NT2/D1 (cell line): Measurements from ENCODE around the gene ZNF134.
A peak's percentile ranks its signal among the peaks of the same experiment; 100 is the strongest.

ENCODE experiments used
- DNase-seq: peaks from one replicate; pipeline ENCODE4 v3.0.0-alpha.2; 2011; ENCODE audit warnings: low read depth, low spot score
- H3K27me3 ChIP-seq: 2 replicates; pipeline ENCODE4 v1.6.0; 2011; ENCODE audit warnings: mild to moderate bottlenecking; ENCODE audit not compliant: insufficient read length, insufficient read depth
- H3K36me3 ChIP-seq: 2 replicates; pipeline ENCODE4 v1.6.1; 2011; ENCODE audit warnings: mild to moderate bottlenecking, low read length, mixed read lengths; ENCODE audit not compliant: insufficient read depth, insufficient read length
- H3K4me1 ChIP-seq: 2 replicates; pipeline ENCODE4 v1.5.1; 2011; ENCODE audit not compliant: insufficient read depth, insufficient read length
- H3K4me3 ChIP-seq: 2 replicates; pipeline ENCODE4 v1.5.1; 2011; ENCODE audit warnings: low read depth; ENCODE audit not compliant: insufficient read length
- H3K9ac ChIP-seq: 2 replicates; pipeline ENCODE4 v1.6.0; 2011; ENCODE audit warnings: low read depth; ENCODE audit not compliant: insufficient read length
- H3K9me3 ChIP-seq: 2 replicates; pipeline ENCODE4 v1.5.1; 2011; ENCODE audit warnings: mild to moderate bottlenecking, low read length; ENCODE audit not compliant: insufficient read depth
- SUZ12 ChIP-seq: IDR thresholded peaks from 2 replicates; pipeline ENCODE4 v1.6.1; 2011; ENCODE audit not compliant: insufficient read length, insufficient read depth; ENCODE audit errors: extremely low read depth
- YY1 ChIP-seq: IDR thresholded peaks from 2 replicates; pipeline ENCODE4 v1.6.1; 2011; ENCODE audit not compliant: insufficient read length, insufficient read depth
- ZNF274 ChIP-seq: IDR thresholded peaks from 2 replicates; pipeline ENCODE4 v1.6.1; 2011; ENCODE audit warnings: mild to moderate bottlenecking, low read depth, low read length

ZNF134 gene

DNA sequence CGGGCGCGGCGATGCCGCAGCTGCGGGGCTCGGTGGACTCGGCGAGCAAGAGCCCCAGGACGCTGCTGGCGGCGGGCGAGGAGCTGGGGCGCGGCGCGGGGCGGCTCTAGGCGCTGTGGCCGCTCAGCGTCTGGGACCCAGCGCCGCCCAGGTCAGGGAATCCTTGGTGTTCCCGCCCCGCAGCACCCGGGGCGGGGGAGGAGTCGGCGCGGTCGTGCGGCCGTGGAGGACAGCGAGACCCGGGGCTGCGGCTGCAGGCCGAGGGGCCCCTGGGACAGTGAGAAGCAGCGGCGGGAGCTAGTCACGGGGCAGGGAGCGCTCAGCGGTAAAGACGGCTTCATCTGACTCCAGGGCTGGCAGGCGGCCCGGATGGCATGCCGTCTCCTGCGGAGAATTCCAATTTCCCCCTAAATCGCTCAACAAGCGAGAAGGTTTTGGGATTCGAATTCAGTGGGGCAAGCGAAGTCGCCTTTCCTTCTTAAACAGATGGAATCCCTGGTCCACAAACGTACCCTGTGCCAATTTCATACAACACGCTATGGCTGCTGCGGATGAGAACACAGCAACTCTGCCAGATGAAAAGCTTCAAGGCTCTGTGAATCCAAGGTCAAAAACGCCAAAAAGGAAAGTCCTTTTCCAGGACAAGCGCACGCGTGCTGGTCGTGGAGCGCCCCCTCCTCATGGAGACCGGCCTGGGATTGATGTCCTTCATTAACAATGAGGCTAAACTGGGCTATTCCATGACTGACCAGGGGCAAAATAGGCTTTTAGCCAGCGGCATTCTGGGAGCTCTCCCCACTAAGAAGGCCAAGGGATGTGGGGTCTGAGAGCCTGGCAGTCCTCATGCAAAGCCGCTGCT, 50.5 kb downstream of the ZNF134 start:
- TF ChIP-seq ZNF274 (no peak), SUZ12 (no peak), YY1 (no peak)
- DNase-seq, result peak; percentile 22
- H3K4me3 ChIP-seq, result peak overlapping the region; percentile 34
- no peaks in the 10 kb centered on the region for H3K4me1 ChIP-seq
- peaks cover 12% of the 10 kb centered on the region for H3K27me3 ChIP-seq
- H3K9ac ChIP-seq, result peak overlapping the region; percentile 67
- H3K36me3 ChIP-seq, result no peaks in the 10 kb centered on the region
- no peaks in the 10 kb centered on the region for H3K9me3 ChIP-seq

DNA sequence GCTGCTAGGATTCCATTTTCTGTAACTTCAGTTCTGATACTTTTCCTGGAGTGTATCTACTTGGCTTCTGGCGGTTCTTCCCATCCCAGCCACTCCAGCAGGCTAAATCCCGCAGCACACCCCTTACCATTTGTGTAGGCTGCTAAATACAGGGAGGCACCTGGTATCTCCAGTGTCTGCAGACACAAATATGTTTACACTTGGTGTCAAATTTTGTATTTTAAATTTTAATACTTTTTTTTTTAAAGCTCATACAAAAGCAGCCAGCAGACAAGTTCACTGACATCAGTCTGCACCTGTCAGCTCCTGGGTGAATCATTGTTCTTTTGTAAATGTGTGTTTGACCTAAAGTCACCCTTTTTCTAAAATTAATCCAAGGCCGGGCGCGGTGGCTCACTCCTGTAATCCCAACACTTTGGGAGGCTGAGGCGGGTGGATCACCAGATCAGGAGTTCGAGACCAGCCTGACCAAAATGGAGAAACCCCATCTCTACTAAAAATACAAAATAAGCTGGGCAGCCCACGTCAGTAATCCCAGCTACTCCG, 51.3 kb downstream of the ZNF134 start:
- Histone ChIP-seq H3K36me3 (no peaks in the 10 kb centered on the region), H3K9me3 (no peaks in the 10 kb centered on the region), H3K9ac (no peak overlapping the region), H3K27me3 (peaks cover 9% of the 10 kb centered on the region), H3K4me3 (no peak overlapping the region), H3K4me1 (no peaks in the 10 kb centered on the region)
- TF ChIP-seq SUZ12, result no peak
- no peak for TF ChIP-seq ZNF274
- TF ChIP-seq YY1, result no peak
- no peak for DNase-seq

DNA sequence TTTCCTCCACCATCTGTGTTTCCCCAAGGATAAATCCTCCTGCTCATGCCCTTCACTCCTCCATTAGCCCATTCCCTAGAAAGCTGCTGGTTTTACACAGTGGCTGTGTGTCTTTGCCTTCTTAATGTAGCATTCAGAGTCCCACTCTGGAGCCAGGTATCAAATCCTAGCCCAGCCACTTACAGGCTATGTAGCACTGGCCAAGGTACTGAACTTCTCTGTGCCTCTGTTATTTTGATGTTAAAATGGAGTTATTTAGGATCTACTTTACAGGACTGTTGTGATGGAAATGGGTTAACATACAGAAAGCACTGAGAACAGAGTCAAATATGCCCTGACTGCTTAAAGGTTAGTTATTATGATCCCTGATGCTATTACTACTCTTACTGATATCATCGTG, 53.2 kb downstream of the ZNF134 start:
- Histone ChIP-seq H3K9ac (no peak overlapping the region), H3K4me3 (no peak overlapping the region), H3K4me1 (no peaks in the 10 kb centered on the region), H3K27me3 (peaks cover 7% of the 10 kb centered on the region), H3K36me3 (no peaks in the 10 kb centered on the region), H3K9me3 (no peaks in the 10 kb centered on the region)
- no peak for DNase-seq
- no peak for TF ChIP-seq SUZ12
- no peak for TF ChIP-seq ZNF274
- TF ChIP-seq YY1, result no peak

DNA sequence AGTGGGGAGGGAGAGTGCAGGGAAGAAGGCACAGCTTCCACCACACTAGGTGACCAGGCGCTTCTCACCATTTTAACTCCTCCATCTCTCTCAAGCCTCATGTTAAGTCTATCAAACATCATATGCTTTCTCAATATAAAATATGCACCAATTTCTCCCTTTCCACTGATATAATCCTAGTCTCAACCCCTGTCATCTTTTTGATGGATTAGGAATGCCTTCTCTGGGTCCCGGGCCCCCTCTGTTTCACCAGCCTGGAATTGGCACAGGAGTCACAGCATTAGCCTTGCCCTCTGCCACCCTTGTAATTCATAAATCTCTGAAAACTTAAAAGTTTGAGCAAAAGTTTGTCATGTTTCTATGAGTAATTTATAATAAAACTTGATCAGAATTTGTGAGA, 54.6 kb downstream of the ZNF134 start, which contains the start of gene ZSCAN4:
ZSCAN4 (plus strand) TSS at position 301 of the 400 bp plus-strand sequence. CDS start 7,211 bp downstream, outside the sequence.
- Histone ChIP-seq H3K4me3 (no peak within 1 kb of the TSS), H3K4me1 (no peaks in the 10 kb centered on the region), H3K9me3 (no peaks in the 10 kb centered on the region), H3K9ac (no peak within 1 kb of the TSS), H3K36me3 (no peaks in the 10 kb centered on the region), H3K27me3 (peaks cover 4% of the 10 kb centered on the region)
- DNase-seq, result no peak
- TF ChIP-seq SUZ12 (no peak), ZNF274 (no peak), YY1 (no peak)

DNA sequence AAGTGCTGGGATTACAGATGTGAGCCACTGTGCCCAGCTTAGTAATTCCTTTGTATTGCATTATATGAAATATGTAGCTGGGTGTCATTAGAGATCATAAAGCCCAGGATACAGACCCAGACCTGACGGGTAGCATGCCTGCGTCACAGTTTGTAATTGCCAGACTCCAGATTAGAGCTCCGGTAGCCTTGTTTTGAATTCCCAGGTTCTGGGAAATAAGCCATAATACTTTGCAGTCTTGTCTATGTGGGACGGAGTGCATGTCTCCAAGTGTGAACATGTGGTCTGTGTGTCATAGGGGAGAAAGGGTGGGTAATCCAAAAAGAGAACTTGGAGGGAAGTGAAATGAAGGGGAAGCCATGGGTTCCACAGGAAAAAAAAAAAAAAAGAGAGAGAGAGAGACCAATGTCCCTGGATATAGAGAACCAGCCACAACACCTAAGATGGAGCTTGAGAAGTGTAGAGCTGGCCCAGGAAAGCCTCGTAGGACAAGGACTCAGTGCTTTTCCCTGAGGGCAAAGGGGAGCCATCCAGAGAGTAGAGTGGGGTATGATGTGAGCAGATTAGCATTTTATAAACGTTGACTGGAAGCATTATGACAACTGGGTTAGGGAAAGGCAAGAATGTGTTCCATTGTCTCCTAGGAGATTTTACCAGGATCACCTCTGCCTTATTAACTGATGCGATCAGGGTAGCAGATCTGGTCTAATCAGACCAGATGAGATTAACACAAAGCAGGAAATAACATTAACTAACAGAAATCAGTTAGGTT, 57.3 kb downstream of the ZNF134 start:
- Histone ChIP-seq H3K36me3 (no peaks in the 10 kb centered on the region), H3K9ac (no peak overlapping the region), H3K9me3 (no peaks in the 10 kb centered on the region), H3K4me1 (no peaks in the 10 kb centered on the region), H3K4me3 (no peak overlapping the region), H3K27me3 (no peaks in the 10 kb centered on the region)
- no peak for DNase-seq
- TF ChIP-seq YY1 (no peak), SUZ12 (no peak), ZNF274 (no peak)

DNA sequence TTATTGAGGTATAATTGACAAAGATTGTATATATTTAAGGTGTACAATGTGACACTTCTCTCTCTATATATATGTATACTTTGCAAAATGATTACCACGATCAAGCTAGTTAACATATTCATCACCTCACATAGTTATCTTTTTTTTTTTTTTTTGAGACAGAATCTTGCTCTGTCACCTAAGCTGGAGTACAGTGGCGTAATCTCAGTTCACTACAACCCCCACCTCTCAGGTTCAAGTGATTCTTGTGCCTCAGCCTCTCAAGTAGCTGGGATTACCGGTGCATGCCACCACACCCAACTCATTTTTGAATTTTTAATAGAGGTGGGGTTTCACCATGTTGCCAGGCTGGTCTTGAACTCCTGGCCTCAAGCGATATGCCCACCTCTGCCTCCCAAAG, 58.4 kb downstream of the ZNF134 start:
- H3K36me3 ChIP-seq, result no peaks in the 10 kb centered on the region
- DNase-seq, result no peak
- no peak overlapping the region for H3K9ac ChIP-seq
- no peaks in the 10 kb centered on the region for H3K4me1 ChIP-seq
- no peak overlapping the region for H3K4me3 ChIP-seq
- H3K27me3 ChIP-seq, result no peaks in the 10 kb centered on the region
- TF ChIP-seq YY1, result no peak
- TF ChIP-seq SUZ12, result no peak
- TF ChIP-seq ZNF274, result no peak
- H3K9me3 ChIP-seq, result no peaks in the 10 kb centered on the region
